H1 (cell line): Measurements from ENCODE around the gene ACAP3. TPM values are rescaled to one million over a fixed set of nuclear protein-coding genes. Genes with fewer than 3 reads are reported as not detected.

ENCODE experiments used
- ATF3 ChIP-seq: IDR thresholded peaks from 2 replicates; pipeline ENCODE4 v1.6.1; 2011; ENCODE audit warnings: low read depth, mild to moderate bottlenecking, low read length; ENCODE audit not compliant: insufficient read depth
- CHD7 ChIP-seq: fragments of 300-600 bp; sonication (generic); IDR thresholded peaks from 2 replicates; pipeline ENCODE4 v1.7.1; 2012; ENCODE audit warnings: low read length, moderate library complexity, mild to moderate bottlenecking, inconsistent platforms; ENCODE audit not compliant: insufficient replicate concordance
- POU5F1 ChIP-seq: IDR thresholded peaks from 2 replicates; pipeline ENCODE4 v1.6.1; 2011; ENCODE audit warnings: low read depth, mild to moderate bottlenecking, low read length, moderate library complexity
- polyA plus RNA-seq, 7 experiments: library from polyadenylated mRNA; depleted of rRNA in 3 of 7; stranded (reverse) in 5 of 7; unstranded in 2 of 7; fragments of >200 nt in 5 of 7; fragments of 200-250 nt in 2 of 7; gene quantifications; 1 replicate in 5 of 7; 2 replicates in 1 of 7; 4 replicates in 1 of 7; pipeline versions ENCODE4 v1.2.1 to v1.2.3, GENCODE V29; 2011 to 2013; ENCODE audit warnings: missing spikeins in 2 of 7, mixed read lengths in 2 of 7
- total RNA-seq: library from RNA; stranded (reverse); fragmentation: NEBNext Ultra II Directional; extraction: Animal tissue kit (Norgen Biotek cat#: 25700); gene quantifications from 2 replicates; pipeline ENCODE4 v1.2.1, GENCODE V29; 2021

Gene ACAP3
- total and polyA plus RNA-seq, 2 of the 8 experiments (the other 6 are each of a cell fraction or from before 2014, with no cell fraction given), result 14.8 to 28.3 TPM

- TF ChIP-seq POU5F1, result no peak
- TF ChIP-seq ATF3, result no peak
- TF ChIP-seq CHD7, result no peak
Observed at GRCh38 chr1:1243266-1243660, 64.5 kb downstream of the ACAP3 start (continued).
